T-helper 1 cell treated with Interleukin-12 subunit alpha and Interleukin-12 subunit beta and Interleukin-4 antibody, amounts not matched to agents 30 ng/mL and 1 ng/mL, for 36 hours (primary cell): Measurements from ENCODE around the gene HNRNPU. TPM values are rescaled to one million over a fixed set of nuclear protein-coding genes. Genes with fewer than 3 reads are reported as not detected.

Experiments
- intact Hi-C: fragments of 100-400 bp; cut with micrococcal nuclease; formaldehyde crosslinking; loops from one replicate; pipeline ENCODE4 v1.15.1; 2024
- total RNA-seq: library from RNA; stranded (reverse); gene quantifications from 2 replicates; pipeline ENCODE4 v1.2.3, GENCODE V29; 2022

HNRNPU gene
- total RNA-seq, 1 donor from 2014 or later, result 418 TPM

GRCh38 chr1:244813327-244813726 is 51.0 kb downstream of the HNRNPU start:
- intact Hi-C loops, result no loop called here

- intact Hi-C loops, result no loop called here
These were observed 54.1 kb downstream of the HNRNPU start for GRCh38 chr1:244810221-244810620.

GRCh38 chr1:244807138-244807537 is 57.2 kb downstream of the HNRNPU start:
- intact Hi-C loops, result no loop called here

- intact Hi-C loops, result no loop called here
These were observed 59.5 kb downstream of the HNRNPU start for GRCh38 chr1:244804841-244805240.

- intact Hi-C loops, result no loop called here
These were observed 61.6 kb downstream of the HNRNPU start for GRCh38 chr1:244802556-244803239.

- intact Hi-C loops, result no loop called here
These were observed 62.3 kb downstream of the HNRNPU start for GRCh38 chr1:244802041-244802440.

GRCh38 chr1:244801246-244801645 is 63.1 kb downstream of the HNRNPU start:
- intact Hi-C loops, result loop anchor here (1.0 kb wide), 3 partner anchors 33 to 241 kb away; no protein-coding TSS in a partner anchor

GRCh38 chr1:244800821-244801220 is 63.5 kb downstream of the HNRNPU start:
- intact Hi-C loops, result loop anchor here (1.0 kb wide), 3 partner anchors 33 to 241 kb away; no protein-coding TSS in a partner anchor

Other genes starting within 250 kb of the HNRNPU start
- gene DESI2, start 211.4 kb downstream of the HNRNPU start, total RNA-seq, result 24.7 and 26.9 TPM in 2 replicates
- 19.6 and 22.2 TPM in 2 replicates for gene COX20, start 28.9 kb downstream of the HNRNPU start, total RNA-seq